ENCODE measurements around the gene AKAP13. TPM values are rescaled to one million over a fixed set of nuclear protein-coding genes. Genes with fewer than 3 reads are reported as not detected.
A peak's percentile ranks its signal among the peaks of the same experiment; 100 is the strongest.

AKAP13 gene
- total RNA-seq, 1 donor from 2014 or later: 322 TPM

DNA sequence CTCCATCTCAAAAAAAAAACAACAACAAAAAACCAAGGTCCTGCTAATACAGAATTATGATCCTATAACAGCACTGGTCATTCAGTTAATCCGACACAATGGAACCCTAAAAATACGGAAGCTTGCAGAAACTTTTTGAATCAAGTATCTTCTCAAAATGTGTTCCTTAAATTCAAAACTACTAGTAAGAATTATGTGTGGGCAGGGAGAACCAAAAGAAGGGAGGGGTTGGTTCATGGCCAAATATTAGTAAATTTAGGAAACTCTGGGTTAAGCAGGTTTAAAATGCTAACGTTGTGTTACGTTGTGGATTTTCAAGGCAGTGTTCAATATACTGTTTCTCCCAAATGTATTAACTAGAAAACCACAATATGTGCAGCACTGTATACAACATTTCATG, 298.8 kb downstream of the AKAP13 start:
- no peak for ATAC-seq (ENCODE audit: poor library complexity)
- intact Hi-C loops (cut with DNase I): no loop called here
- DNase-seq: no peak

GRCh38 chr15:85681386-85681785, 301.0 kb downstream of the AKAP13 start:
- DNase-seq: no peak
- intact Hi-C loops (cut with DNase I): no loop called here

DNA sequence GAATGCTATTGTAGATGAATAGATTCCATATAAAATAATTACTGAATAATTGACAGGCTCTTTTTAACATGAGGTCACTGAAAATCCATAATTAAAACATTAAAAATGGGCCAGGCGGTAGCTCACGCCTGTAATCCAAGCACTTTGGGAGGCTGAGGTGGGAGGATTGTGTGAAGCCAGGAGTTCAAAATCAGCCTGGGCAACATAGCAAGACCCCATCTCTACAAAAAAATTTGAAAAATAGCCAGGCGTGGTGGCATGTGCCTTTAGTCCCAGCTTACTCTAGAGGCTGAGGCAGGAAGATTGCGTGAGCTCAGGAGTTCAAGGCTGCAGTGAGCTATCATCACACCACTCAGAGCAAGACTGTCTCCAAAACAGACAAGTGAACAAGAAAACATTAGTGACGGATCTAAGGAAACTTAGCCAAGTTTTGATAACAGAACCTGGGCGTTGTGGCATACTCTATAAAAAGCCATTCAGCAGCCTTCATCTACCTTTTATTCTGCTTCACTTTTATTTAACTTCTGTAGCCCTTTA, 303.8 kb downstream of the AKAP13 start:
- intact Hi-C loops (cut with DNase I): no loop called here
- DNase-seq (no peak), ATAC-seq (ENCODE audit: poor library complexity) (peak; percentile 70)

More at GRCh38 chr15:85681386-85681785, 301.0 kb downstream of the AKAP13 start:
- no peak for ATAC-seq (ENCODE audit: poor library complexity)

- intact Hi-C loops (cut with DNase I): no loop called here
- DNase-seq: no peak
- peak; percentile 47 for ATAC-seq (ENCODE audit: poor library complexity)
These were observed 305.0 kb downstream of the AKAP13 start for GRCh38 chr15:85685356-85685755.

GRCh38 chr15:85687329-85687728, 306.9 kb downstream of the AKAP13 start:
- intact Hi-C loops (cut with DNase I): no loop called here
- DNase-seq (no peak), ATAC-seq (ENCODE audit: poor library complexity) (no peak)

GRCh38 chr15:85688711-85689110, 308.3 kb downstream of the AKAP13 start:
- ATAC-seq (ENCODE audit: poor library complexity) (no peak), DNase-seq (no peak)
- intact Hi-C loops (cut with DNase I): no loop called here

GRCh38 chr15:85689729-85690128, 309.3 kb downstream of the AKAP13 start:
- peak; percentile 35 for ATAC-seq (ENCODE audit: poor library complexity)
- DNase-seq: peak; percentile 53
- intact Hi-C loops (cut with DNase I): no loop called here

- intact Hi-C loops (cut with DNase I): no loop called here
- ATAC-seq (ENCODE audit: poor library complexity) (peak; percentile 21), DNase-seq (no peak)
These were observed 310.3 kb downstream of the AKAP13 start for GRCh38 chr15:85690561-85691231.

DNA sequence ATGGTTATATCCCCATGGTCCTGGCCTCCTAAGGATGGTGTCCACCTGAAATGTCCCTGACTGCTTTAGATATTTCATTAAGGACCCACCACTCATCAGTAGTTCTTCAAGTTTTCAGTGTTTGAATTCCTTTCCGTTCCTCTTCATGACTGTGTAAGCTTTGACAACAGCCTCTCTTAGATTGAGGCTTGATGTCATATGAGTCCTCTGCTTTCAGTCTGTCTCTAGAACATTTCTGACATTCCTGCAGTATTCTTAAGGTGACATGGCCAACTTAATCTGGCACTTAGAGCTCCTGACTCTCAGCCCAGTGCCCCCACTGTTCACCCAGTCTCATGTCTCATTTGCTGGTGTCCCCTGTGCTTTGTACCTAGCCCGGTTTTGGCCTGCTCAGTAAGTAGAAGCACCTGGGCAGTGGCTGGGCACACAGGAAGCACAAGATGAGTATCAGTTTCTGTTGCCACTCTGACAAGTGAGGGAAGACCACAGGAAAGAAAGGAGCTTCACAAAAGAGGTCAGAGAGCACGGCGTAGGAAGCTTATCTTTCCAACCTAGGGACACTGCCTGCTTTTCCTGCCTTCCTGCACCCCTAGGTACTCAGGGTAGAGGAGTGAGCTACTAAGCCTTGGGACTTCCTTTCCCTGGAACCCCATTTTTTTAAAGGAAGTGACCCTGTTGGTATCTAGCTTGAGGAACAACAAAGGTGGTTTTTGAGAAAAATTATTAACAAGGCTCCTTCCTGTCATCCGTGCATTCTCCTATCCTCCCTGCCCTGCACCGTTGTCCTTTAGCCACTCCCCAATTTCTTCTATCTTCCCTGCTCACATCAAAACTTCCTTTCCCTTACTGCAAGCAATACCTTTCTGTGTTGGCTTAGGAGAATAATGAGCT, 311.2 kb downstream of the AKAP13 start:
- DNase-seq: no peak
- ATAC-seq (ENCODE audit: poor library complexity): no peak
- intact Hi-C loops (cut with DNase I): no loop called here

DNA sequence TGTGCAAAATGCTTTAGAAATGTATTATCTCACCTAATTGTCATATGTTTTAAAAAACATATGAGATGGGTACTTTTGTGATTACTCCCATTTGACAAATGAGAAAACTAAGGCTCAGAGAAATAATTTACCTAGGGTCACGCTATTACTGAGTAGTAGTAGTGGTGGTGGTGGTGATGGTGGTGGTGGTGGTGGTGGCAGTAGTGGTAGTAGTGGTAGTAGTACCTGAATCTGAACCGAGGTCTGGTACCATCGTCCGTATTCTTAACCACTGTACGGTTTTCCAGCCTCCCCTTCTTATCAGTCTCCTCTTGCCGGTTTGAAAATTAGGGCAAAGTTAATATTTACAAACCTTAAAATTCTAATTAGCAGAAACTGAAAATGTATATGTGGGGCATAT, 311.9 kb downstream of the AKAP13 start:
- DNase-seq (no peak), ATAC-seq (ENCODE audit: poor library complexity) (no peak)
- intact Hi-C loops (cut with DNase I): no loop called here

- DNase-seq (no peak), ATAC-seq (ENCODE audit: poor library complexity) (peak; percentile 24)
- intact Hi-C loops (cut with DNase I): no loop called here
These were observed 312.5 kb downstream of the AKAP13 start for GRCh38 chr15:85692873-85693272.

DNA sequence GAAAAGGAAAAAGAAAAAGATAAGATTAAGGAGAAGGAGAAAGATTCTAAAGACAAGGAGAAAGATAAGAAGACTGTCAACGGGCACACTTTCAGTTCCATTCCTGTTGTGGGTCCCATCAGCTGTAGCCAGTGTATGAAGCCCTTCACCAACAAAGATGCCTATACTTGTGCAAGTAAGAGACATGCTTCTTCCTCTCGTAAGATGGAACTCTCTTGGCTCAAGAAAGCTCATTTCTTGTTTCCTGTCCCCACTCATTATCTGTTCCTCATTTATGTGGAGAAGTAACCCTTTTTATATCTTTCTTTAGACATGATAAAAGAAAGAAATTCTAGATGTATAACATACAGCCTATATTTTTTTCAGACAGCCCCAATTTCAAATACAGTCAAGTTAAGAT, 312.9 kb downstream of the AKAP13 start:
- DNase-seq (no peak), ATAC-seq (ENCODE audit: poor library complexity) (no peak)
- intact Hi-C loops (cut with DNase I): no loop called here

GRCh38 chr15:85694091-85694490, 313.7 kb downstream of the AKAP13 start:
- intact Hi-C loops (cut with DNase I): no loop called here
- ATAC-seq (ENCODE audit: poor library complexity) (peak; percentile 23), DNase-seq (no peak)

- intact Hi-C loops (cut with DNase I): loop anchor here (10.0 kb wide), 1 partner anchor 206 kb away; no protein-coding TSS in a partner anchor
- DNase-seq: no peak
- no peak for ATAC-seq (ENCODE audit: poor library complexity)
These were observed 320.4 kb downstream of the AKAP13 start for GRCh38 chr15:85700767-85701166.

DNA sequence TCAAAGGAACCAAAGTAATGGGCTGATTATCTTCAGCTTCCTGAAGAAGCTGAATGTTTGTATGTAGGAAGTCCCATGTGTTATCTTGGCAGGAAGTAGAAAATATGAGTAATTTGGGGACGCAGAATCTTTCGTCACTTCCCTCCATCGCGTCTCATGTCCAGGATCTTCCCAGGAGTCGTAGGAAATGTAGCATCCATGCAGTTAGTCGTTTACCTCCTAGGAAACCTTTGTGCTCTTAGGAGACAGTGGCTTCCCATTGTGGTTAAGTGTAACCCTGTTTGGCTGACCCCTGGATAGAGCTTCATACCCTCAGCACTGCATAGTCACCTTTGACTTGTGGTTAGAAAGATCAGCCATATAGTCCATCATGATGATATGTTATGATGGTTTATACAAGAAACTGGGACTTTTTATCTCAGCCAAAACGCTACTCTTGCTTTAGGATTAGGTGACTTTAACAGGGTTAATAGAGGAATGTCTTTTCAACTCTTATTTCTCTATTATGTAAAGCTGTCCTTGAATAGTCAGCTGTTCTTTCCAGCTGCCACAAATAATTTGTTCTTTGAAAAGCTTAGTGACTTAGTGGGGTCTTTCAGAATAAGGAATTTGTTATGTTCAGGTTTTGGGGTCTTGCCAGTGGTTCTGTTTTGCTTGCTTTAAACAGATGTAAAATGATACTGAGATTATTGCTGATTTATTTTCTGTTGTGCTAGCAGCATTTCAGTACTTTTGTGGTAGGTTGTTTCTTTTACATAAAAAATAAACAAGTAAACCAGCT, 322.1 kb downstream of the AKAP13 start:
- DNase-seq: no peak
- intact Hi-C loops (cut with DNase I): loop anchor here (10.0 kb wide), 1 partner anchor 208 kb away; no protein-coding TSS in a partner anchor
- no peak for ATAC-seq (ENCODE audit: poor library complexity)

GRCh38 chr15:85704066-85704465, 323.7 kb downstream of the AKAP13 start:
- DNase-seq (no peak), ATAC-seq (ENCODE audit: poor library complexity) (no peak)
- intact Hi-C loops (cut with DNase I): loop anchor here (10.0 kb wide), 1 partner anchor 209 kb away; no protein-coding TSS in a partner anchor

DNA sequence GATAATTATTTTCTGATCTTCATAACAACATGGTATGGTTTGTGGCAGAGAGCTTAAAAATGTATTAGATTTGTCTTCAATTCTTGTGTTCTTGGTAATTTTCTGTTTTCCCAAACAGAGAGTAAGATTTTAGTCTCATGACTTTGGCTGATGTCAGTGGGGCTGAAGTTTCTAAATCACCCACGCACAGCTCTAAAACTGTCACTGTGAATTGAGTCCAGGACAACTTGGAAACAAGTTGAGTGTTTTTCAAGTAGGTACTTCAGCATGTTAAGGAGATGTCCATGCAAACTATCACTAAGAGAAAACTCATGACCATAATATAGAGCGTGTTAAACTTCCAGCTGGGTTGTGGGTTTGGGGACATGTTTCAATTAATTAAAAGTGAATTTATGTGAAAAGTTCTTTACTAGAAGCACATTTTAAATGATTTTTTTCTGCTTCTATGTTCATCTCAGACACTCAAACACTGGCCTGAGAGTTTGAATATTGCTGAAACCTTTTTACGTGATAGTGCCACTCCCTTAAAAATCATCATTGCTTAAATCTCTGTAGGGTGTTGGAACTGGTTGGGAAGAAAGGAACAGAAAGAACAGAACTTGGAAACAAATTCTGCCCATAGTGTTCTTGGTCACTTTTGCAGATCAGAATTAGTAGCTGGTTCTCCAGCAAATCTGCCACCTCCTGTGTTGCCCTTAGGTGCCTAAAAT, 324.5 kb downstream of the AKAP13 start:
- peak; percentile 51 for ATAC-seq (ENCODE audit: poor library complexity)
- no peak for DNase-seq
- intact Hi-C loops (cut with DNase I): loop anchor here (10.0 kb wide), 1 partner anchor 210 kb away; no protein-coding TSS in a partner anchor
